ENCODE results near the gene MPND.

Gene MPND

GRCh38 chr19:4371247-4372164 lies 28.1 kb downstream of the MPND start:
- H3K27ac Mint-ChIP-seq, result peak overlapping the region; percentile 95
- DNase-seq (no peak), ATAC-seq (replicated peaks) (no peak)
- peaks cover 69 to 95% of the 10 kb centered on the region in 2 donors for H3K4me1 Mint-ChIP-seq
- H3K9me3 Mint-ChIP-seq, result no peaks in the 10 kb centered on the region
- H3K4me3 Mint-ChIP-seq, result peak overlapping the region; percentile 50 to 87
- no peaks in the 10 kb centered on the region for H3K27me3 Mint-ChIP-seq
- peaks cover 42 to 43% of the 10 kb centered on the region in 2 donors for H3K36me3 Mint-ChIP-seq

DNA sequence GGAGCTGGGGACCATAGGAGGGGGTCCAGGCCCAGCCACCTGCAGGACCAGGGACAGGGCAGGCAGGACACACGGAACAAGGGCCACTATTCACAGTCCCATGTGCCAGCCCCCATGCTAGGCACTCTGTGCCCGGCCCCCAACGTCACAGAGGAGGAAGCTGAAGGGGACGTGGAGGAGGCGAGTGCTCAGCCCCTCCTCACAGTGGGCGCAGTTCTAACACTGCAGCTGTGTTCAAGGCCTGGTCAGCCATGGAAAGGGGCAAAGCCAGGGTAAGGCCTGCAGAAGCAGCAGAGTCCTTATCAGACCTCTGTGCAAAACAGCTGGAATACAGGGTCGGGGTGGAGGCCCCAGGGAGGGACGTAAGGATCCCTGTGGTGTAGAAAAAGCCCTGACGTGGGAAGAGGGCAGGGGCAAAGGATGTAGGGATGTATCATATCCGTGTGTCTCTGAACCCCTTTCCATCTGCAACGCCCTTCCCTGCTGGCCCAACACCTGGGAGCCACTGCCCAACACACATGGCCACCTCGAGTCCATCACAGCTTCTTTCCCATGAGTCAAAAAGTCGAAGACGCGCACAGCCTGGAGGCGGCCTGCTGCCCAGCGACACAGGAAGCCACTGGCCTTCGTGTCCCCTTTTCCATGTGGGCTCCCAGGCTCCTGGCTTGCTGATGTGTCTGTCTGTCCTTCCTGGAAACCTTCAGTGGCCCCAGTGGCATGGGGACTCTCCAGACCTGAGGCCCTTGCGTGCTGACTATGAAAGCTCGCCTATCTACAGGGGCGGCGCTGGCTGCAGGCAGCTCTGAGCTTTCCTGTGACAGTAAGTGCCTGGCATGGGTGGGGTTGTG lies 29.0 kb downstream of the MPND start:
- Mint-ChIP-seq H3K4me1 (peaks cover 74 to 100% of the 10 kb centered on the region in 2 donors), H3K9me3 (no peaks in the 10 kb centered on the region), H3K27me3 (no peaks in the 10 kb centered on the region), H3K4me3 (peak overlapping the region; percentile 32 to 50), H3K36me3 (peaks cover 41 to 44% of the 10 kb centered on the region in 2 donors), H3K27ac (peak overlapping the region; percentile 95)
- ATAC-seq (replicated peaks) (no peak), DNase-seq (no peak)

DNA sequence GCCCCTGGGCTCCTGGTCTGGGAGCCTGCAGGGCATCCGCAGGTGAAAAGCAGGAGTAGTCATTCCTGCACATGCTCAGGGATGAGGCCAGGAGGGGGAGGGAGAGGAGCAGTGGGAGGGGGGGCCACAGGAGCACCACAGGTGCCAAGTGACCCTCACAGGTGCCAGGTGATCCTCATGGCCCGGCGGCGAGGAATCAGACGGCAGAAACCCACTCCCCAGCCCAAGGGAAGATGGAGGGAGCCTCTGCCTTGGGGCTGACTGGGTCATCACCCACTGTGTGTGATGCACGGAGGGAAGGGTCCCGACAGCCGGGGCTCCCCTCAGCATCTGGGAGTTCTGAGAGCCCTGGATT lies 29.6 kb downstream of the MPND start:
- no peaks in the 10 kb centered on the region for H3K27me3 Mint-ChIP-seq
- no peaks in the 10 kb centered on the region for H3K9me3 Mint-ChIP-seq
- peaks cover 74 to 100% of the 10 kb centered on the region in 2 donors for H3K4me1 Mint-ChIP-seq
- H3K4me3 Mint-ChIP-seq, result peak overlapping the region in 1 of 2 donors; percentile 32
- ATAC-seq (replicated peaks) (no peak), DNase-seq (no peak)
- peaks cover 36 to 41% of the 10 kb centered on the region in 2 donors for H3K36me3 Mint-ChIP-seq
- H3K27ac Mint-ChIP-seq, result peak overlapping the region; percentile 95

DNA sequence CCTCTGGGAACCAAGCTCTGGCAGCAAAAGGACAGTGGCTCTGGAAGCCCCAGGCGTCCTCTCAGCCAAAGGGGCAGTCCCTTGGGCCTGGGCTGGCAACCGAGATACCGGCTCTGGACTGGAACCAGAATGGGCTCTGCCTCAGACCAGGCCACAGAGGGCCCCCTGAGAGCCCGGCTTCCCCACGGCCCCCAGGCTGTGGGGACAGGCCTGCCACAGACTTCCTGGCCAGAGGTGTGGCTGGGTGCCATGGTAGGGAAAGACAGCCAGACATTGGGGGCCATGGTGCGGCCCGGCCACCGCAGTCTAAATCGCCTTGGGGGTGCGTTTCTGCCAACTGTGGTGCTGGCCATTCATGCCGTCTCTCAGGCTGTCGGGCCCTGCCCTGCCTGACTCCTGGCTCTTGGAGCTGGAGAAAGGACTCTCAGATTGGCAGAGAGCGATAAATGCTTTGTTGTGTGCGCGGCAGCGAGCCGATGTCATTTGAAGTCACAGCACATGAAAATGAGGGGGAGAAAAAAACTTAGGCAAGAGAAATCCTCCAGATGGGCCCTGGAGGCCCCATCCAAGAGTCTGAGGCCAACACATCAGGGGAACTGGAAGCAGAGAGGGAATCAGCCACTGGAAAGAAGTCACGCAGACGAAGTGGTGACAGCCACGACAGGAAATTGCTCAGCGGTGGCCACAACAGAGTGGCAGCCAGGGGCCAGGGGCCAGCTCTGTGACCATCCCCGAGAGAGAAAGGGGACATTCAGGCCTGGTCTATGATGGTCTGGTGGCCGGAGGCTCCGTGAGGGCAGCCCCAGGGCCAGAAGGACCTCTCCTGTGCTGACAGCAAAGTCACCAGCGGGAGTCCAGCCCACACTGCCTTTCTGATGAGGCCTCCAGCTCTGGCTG lies 30.5 kb downstream of the MPND start:
- Mint-ChIP-seq H3K4me3 (peak overlapping the region; percentile 56 to 58), H3K9me3 (no peaks in the 10 kb centered on the region), H3K27me3 (no peaks in the 10 kb centered on the region), H3K27ac (peak overlapping the region; percentile 97), H3K36me3 (peaks cover 32 to 39% of the 10 kb centered on the region in 2 donors), H3K4me1 (peaks cover 70 to 99% of the 10 kb centered on the region in 2 donors)
- ATAC-seq (replicated peaks) (no peak), DNase-seq (no peak)

GRCh38 chr19:4374498-4375163 lies 31.3 kb downstream of the MPND start:
- Mint-ChIP-seq H3K4me3 (peak overlapping the region in 1 of 2 donors; percentile 68), H3K27ac (peak overlapping the region; percentile 97), H3K27me3 (no peaks in the 10 kb centered on the region), H3K36me3 (peaks cover 32 to 40% of the 10 kb centered on the region in 2 donors), H3K4me1 (peaks cover 71 to 99% of the 10 kb centered on the region in 2 donors), H3K9me3 (no peaks in the 10 kb centered on the region)
- ATAC-seq (replicated peaks) (no peak), DNase-seq (no peak)

DNA sequence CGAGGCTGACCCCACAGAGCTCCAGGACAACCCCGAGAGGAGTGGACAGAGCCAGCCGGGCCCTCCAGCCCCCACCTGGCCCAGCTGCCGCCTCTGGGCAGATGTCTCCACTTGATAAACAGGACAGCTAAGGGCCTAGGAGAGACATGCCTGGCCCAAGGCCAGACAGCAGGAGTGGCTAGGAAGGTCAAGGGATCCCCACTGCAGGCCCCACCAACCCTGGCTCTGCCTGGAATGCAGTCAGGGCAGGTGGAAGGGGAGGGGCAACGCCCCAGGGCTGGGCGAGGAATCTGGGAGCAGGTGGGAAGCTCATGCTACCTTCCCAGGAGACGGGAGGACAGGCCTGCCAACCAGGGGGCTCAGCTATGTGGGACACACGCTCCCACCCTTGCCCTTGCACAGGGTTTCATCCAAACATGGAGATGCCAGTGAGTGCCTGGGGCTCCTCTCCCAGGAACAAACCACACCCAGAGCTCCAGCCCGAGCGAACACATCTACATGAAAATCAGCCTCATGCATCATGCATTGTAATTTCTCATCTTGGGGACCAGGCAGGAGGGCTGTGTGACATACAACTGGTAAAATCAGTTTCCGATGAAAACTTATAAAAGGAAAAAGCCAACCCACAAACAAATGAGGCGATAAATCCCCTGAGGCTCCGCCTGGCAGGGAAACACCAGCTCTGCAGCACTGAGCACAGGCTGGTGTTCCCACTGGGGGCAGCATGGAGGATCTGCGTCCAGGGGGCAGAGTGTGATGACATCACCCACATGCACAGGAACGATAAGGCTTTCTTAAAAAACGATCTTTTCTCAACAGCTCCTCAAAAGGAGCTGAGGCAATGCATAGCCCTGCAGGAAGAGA lies 32.0 kb downstream of the MPND start:
- ATAC-seq (replicated peaks), result peak; percentile 72 to 73
- Mint-ChIP-seq H3K27ac (peak overlapping the region; percentile 97), H3K4me3 (peak overlapping the region; percentile 68 to 69), H3K9me3 (no peaks in the 10 kb centered on the region), H3K4me1 (peaks cover 75 to 99% of the 10 kb centered on the region in 2 donors), H3K36me3 (peaks cover 32 to 40% of the 10 kb centered on the region in 2 donors), H3K27me3 (no peaks in the 10 kb centered on the region)
- DNase-seq, result peak; percentile 89

GRCh38 chr19:4376028-4376670 lies 32.8 kb downstream of the MPND start:
- Mint-ChIP-seq H3K4me3 (peak overlapping the region; percentile 68 to 69), H3K9me3 (no peaks in the 10 kb centered on the region), H3K4me1 (peaks cover 76 to 99% of the 10 kb centered on the region in 2 donors), H3K27ac (peak overlapping the region; percentile 97), H3K27me3 (no peaks in the 10 kb centered on the region), H3K36me3 (peaks cover 28 to 36% of the 10 kb centered on the region in 2 donors)
- no peak for DNase-seq
- ATAC-seq (replicated peaks), result peak in 1 of 2 donors; percentile 9

DNA sequence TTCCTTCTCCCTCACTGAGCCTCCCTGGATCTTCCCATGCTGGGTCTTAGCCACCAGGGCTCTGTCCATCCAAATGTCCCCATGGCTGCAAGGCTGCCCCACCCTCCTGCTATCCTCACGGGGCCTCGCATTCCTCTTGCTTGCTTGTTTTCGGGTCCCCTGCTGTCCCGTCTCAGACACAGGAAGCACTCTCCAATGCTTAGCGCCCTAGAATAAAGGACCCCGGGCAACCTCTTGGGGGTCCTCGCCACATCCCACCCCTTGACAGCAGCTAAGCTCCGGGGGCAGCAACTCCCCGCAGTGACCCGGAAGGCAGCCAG lies 33.3 kb downstream of the MPND start:
- peak overlapping the region; percentile 68 to 69 for H3K4me3 Mint-ChIP-seq
- H3K27me3 Mint-ChIP-seq, result no peaks in the 10 kb centered on the region
- DNase-seq (no peak), ATAC-seq (replicated peaks) (no peak)
- H3K27ac Mint-ChIP-seq, result peak overlapping the region; percentile 97
- H3K4me1 Mint-ChIP-seq, result peaks cover 80 to 99% of the 10 kb centered on the region in 2 donors
- no peaks in the 10 kb centered on the region for H3K9me3 Mint-ChIP-seq
- peaks cover 27 to 33% of the 10 kb centered on the region in 2 donors for H3K36me3 Mint-ChIP-seq

GRCh38 chr19:4376991-4377781 lies 33.8 kb downstream of the MPND start:
- no peaks in the 10 kb centered on the region for H3K9me3 Mint-ChIP-seq
- peak overlapping the region; percentile 68 to 69 for H3K4me3 Mint-ChIP-seq
- DNase-seq, result no peak
- peak overlapping the region; percentile 97 for H3K27ac Mint-ChIP-seq
- H3K27me3 Mint-ChIP-seq, result no peaks in the 10 kb centered on the region
- ATAC-seq (replicated peaks), result no peak
- H3K4me1 Mint-ChIP-seq, result peaks cover 78 to 99% of the 10 kb centered on the region in 2 donors
- peaks cover 23 to 29% of the 10 kb centered on the region in 2 donors for H3K36me3 Mint-ChIP-seq

DNA sequence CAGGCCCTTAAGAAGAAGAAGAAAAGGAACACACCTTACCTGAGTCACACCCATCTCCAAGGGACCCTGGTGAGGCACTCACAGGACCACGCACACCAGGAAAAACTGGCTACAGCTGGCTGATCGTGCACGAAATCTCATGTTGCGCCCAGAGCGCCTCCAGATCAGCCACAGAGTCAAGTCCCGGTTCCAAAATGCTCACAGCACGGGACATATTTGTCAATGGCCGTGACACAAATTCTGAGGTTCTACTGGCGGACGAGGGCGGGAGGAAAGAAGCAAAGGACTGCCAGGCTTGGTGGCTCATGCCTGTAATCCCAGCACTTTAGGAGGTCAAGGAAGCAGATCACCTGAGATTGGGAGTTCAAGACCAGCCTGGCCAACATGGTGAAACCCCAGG lies 35.5 kb downstream of the MPND start:
- Mint-ChIP-seq H3K27me3 (no peaks in the 10 kb centered on the region), H3K36me3 (peaks cover 13 to 24% of the 10 kb centered on the region in 2 donors), H3K9me3 (no peaks in the 10 kb centered on the region), H3K4me1 (peaks cover 72 to 97% of the 10 kb centered on the region in 2 donors), H3K27ac (peak overlapping the region; percentile 95), H3K4me3 (peak overlapping the region; percentile 78)
- DNase-seq (no peak), ATAC-seq (replicated peaks) (no peak)

DNA sequence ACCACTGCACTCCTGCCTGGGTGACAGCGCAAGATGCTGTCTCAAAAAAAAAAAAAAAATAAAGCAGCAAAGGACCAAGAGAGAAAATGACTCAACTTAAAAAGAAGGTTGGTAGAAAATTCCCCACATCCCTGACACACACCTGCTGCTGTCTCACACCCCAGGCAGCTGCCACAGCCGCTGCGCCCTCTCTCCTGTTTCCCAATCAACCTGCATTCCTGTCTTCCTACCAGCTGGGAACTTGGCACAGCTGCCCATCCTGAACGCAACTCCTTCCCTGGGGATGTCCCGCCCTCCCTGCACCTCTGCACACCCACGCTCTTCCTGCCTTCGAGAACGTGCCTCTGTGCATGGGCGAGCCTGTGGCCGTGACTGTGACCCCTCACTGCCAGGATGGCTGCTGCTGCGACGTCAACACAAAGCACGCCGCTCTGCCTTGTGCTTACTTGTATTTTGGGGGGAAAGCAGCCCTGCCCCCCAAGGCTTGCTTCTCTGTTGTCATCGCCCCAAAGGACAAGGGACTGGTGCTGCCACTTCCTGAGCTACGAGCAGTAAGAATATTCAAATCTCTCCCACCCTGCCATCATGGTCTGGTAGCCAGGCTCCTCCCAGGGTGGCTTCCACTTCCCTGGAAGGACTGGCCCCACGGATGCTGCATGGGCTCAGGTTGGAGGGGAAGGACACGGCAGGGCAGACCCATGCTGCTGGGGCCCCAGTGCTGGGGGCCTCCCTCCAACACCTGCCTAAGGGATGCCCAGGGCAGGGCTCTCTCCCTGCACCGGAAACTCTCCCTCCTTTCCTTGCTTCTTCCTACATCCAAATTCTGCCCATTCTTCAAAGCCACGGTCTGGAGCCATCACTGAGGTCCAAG lies 36.3 kb downstream of the MPND start:
- H3K9me3 Mint-ChIP-seq, result no peaks in the 10 kb centered on the region
- DNase-seq, result peak; percentile 82
- peaks cover 12 to 22% of the 10 kb centered on the region in 2 donors for H3K36me3 Mint-ChIP-seq
- H3K27me3 Mint-ChIP-seq, result no peaks in the 10 kb centered on the region
- peak overlapping the region; percentile 95 for H3K27ac Mint-ChIP-seq
- peak; percentile 70 to 75 for ATAC-seq (replicated peaks)
- H3K4me1 Mint-ChIP-seq, result peaks cover 68 to 92% of the 10 kb centered on the region in 2 donors
- peak overlapping the region; percentile 78 for H3K4me3 Mint-ChIP-seq
